BE2C (cell line): ENCODE results near the gene SERPINB4.

ENCODE experiments used
- DNase-seq: peaks from one replicate; pipeline ENCODE4 v3.0.0-alpha.2; 2020
- H3K27me3 ChIP-seq: fragments of 250-450 bp; sonication (Bioruptor Pico); 2 replicates; pipeline ENCODE4 v1.5.1; 2020; ENCODE audit warnings: mild to moderate bottlenecking
- H3K36me3 ChIP-seq: fragments of 250-450 bp; sonication (Bioruptor Pico); 2 replicates; pipeline ENCODE4 v1.5.1; 2020; ENCODE audit warnings: mild to moderate bottlenecking
- H3K4me1 ChIP-seq: fragments of 250-450 bp; sonication (Bioruptor Pico); 2 replicates; pipeline ENCODE4 v1.5.1; 2020
- H3K4me3 ChIP-seq: 2 replicates; pipeline ENCODE4 v1.5.1; 2011; ENCODE audit warnings: low read depth, low read length
- H3K9me3 ChIP-seq: fragments of 250-450 bp; sonication (Bioruptor Pico); 2 replicates; pipeline ENCODE4 v1.5.1; 2020
- CTCF ChIP-seq: IDR thresholded peaks from 2 replicates; pipeline ENCODE4 v1.5.1; 2012; ENCODE audit warnings: mild to moderate bottlenecking, low read depth, low read length

SERPINB4 gene

GRCh38 chr18:63624863-63625262 lies 19.2 kb downstream of the SERPINB4 start:
- TF ChIP-seq CTCF: no peak
- Histone ChIP-seq H3K36me3 (no peaks in the 10 kb centered on the region), H3K4me1 (no peaks in the 10 kb centered on the region), H3K27me3 (no peaks in the 10 kb centered on the region), H3K4me3 (no peak overlapping the region), H3K9me3 (no peaks in the 10 kb centered on the region)
- no peak for DNase-seq

GRCh38 chr18:63619661-63620060 lies 24.4 kb downstream of the SERPINB4 start:
- Histone ChIP-seq H3K4me3 (no peak overlapping the region), H3K36me3 (no peaks in the 10 kb centered on the region), H3K27me3 (no peaks in the 10 kb centered on the region), H3K9me3 (no peaks in the 10 kb centered on the region), H3K4me1 (no peaks in the 10 kb centered on the region)
- no peak for TF ChIP-seq CTCF
- no peak for DNase-seq

GRCh38 chr18:63617915-63618234 lies 26.2 kb downstream of the SERPINB4 start:
- Histone ChIP-seq H3K4me3 (no peak overlapping the region), H3K27me3 (no peaks in the 10 kb centered on the region), H3K9me3 (no peaks in the 10 kb centered on the region), H3K36me3 (no peaks in the 10 kb centered on the region), H3K4me1 (no peaks in the 10 kb centered on the region)
- TF ChIP-seq CTCF: no peak
- DNase-seq: no peak

GRCh38 chr18:63617049-63617914 lies 26.8 kb downstream of the SERPINB4 start:
- no peak for TF ChIP-seq CTCF
- H3K27me3 ChIP-seq: no peaks in the 10 kb centered on the region
- no peak overlapping the region for H3K4me3 ChIP-seq
- H3K4me1 ChIP-seq: no peaks in the 10 kb centered on the region
- DNase-seq: no peak
- H3K36me3 ChIP-seq: no peaks in the 10 kb centered on the region
- H3K9me3 ChIP-seq: no peaks in the 10 kb centered on the region

- DNase-seq: no peak
- no peaks in the 10 kb centered on the region for H3K27me3 ChIP-seq
- no peak for TF ChIP-seq CTCF
Observed at GRCh38 chr18:63613420-63613819, 30.6 kb downstream of the SERPINB4 start.

GRCh38 chr18:63606526-63606925 lies 37.5 kb downstream of the SERPINB4 start:
- TF ChIP-seq CTCF: no peak
- Histone ChIP-seq H3K4me3 (no peak overlapping the region), H3K4me1 (no peaks in the 10 kb centered on the region), H3K9me3 (no peaks in the 10 kb centered on the region), H3K36me3 (no peaks in the 10 kb centered on the region), H3K27me3 (no peaks in the 10 kb centered on the region)
- DNase-seq: no peak

More at GRCh38 chr18:63613420-63613819, 30.6 kb downstream of the SERPINB4 start:
- Histone ChIP-seq H3K36me3 (no peaks in the 10 kb centered on the region), H3K9me3 (no peaks in the 10 kb centered on the region), H3K4me1 (no peaks in the 10 kb centered on the region), H3K4me3 (no peak overlapping the region)
